Tibial nerve (tissue), 4 donors: ENCODE measurements around the gene ORC5. TPM values are rescaled to one million over a fixed set of nuclear protein-coding genes. Genes with fewer than 3 reads are reported as not detected.

Experiments used
- DNase-seq, 2 donors: peaks; one replicate each; pipeline ENCODE4 v3.0.0-alpha.2; 2019; ENCODE audit warnings: low spot score in 2 of 2
- H3K27ac ChIP-seq, 4 donors: fragments of 200-600 bp; sonication (generic) in 3 of 4; one replicate each; pipeline ENCODE4 v1.5.1; 2017 to 2019; ENCODE audit warnings: mild to moderate bottlenecking in 1 of 4
- H3K27me3 ChIP-seq, 2 donors: fragments of 200-600 bp; sonication (generic) in 1 of 2; one replicate each; pipeline versions ENCODE4 v1.5.1 to v1.6.0; 2017 to 2019
- H3K36me3 ChIP-seq, 3 donors: fragments of 200-600 bp; sonication (generic); one replicate each; pipeline ENCODE4 v1.5.1; 2018 to 2019
- H3K4me1 ChIP-seq, 4 donors: fragments of 200-600 bp; sonication (generic) in 3 of 4; one replicate each; pipeline ENCODE4 v1.5.1; 2017 to 2019
- H3K4me3 ChIP-seq, 4 donors: fragments of 200-600 bp; sonication (generic) in 3 of 4; one replicate each; pipeline ENCODE4 v1.5.1; 2017 to 2019; ENCODE audit warnings: mild to moderate bottlenecking in 1 of 4, moderate library complexity in 1 of 4
- H3K9me3 ChIP-seq, 4 donors: fragments of 200-600 bp; sonication (generic) in 3 of 4; one replicate each; pipeline ENCODE4 v1.5.1; 2017 to 2019
- EP300 ChIP-seq, 2 donors: sonication (generic); formaldehyde crosslinking; IDR thresholded peaks; one replicate each; pipeline ENCODE4 v1.6.1; 2017; ENCODE audit warnings: antibody characterized with exemption in 2 of 2, mild to moderate bottlenecking in 1 of 2
- POLR2A ChIP-seq, 2 donors: fragments of 450-650 bp; IDR thresholded peaks; one replicate each; pipeline ENCODE4 v1.6.1; 2017; ENCODE audit warnings: antibody characterized with exemption in 2 of 2, mild to moderate bottlenecking in 2 of 2, moderate library complexity in 2 of 2
- WGBS, 2 donors: methylation state at CpG; one replicate each; pipeline ENCODE4 v1.1.5; 2018; 5-methylcytosine and 5-hydroxymethylcytosine counted together
- total RNA-seq, 4 donors: library from RNA; depleted of rRNA; stranded (reverse); fragments of >200 nt; gene quantifications; one replicate each; pipeline ENCODE4 v1.1.0, GENCODE V29; 2016
- TF ChIP-seq, protein P1 (sequence below), 5 experiments: fragments of 200-600 bp in 3 of 5; fragments of 450-650 bp in 2 of 5; sonication (generic) in 3 of 5; IDR thresholded peaks; one replicate each; pipeline ENCODE4 v1.5.1; 2016 to 2019; ENCODE audit warnings: antibody characterized with exemption in 5 of 5, mild to moderate bottlenecking in 3 of 5, moderate library complexity in 2 of 5

The ORC5 gene
- total RNA-seq, 4 donors from 2014 or later, result 12.4 to 31.0 (median 26.8) TPM

GRCh38 chr7:104156842-104157277 is 51.0 kb downstream of the ORC5 start:
- Histone ChIP-seq H3K4me1 (peaks cover 0 to 4% (median 0%) of the 10 kb centered on the region in 4 donors), H3K4me3 (no peak overlapping the region), H3K27ac (no peak overlapping the region), H3K9me3 (no peaks in the 10 kb centered on the region), H3K36me3 (no peaks in the 10 kb centered on the region), H3K27me3 (no peaks in the 10 kb centered on the region)
- DNase-seq, result no peak
- 15 to 16% methylated on average over 2 of the region's 2 CpGs for WGBS, 2 donors
- no peak for TF ChIP-seq POLR2A (IDR thresholded peaks at IDR 0.05)
- TF ChIP-seq, protein P1, sequence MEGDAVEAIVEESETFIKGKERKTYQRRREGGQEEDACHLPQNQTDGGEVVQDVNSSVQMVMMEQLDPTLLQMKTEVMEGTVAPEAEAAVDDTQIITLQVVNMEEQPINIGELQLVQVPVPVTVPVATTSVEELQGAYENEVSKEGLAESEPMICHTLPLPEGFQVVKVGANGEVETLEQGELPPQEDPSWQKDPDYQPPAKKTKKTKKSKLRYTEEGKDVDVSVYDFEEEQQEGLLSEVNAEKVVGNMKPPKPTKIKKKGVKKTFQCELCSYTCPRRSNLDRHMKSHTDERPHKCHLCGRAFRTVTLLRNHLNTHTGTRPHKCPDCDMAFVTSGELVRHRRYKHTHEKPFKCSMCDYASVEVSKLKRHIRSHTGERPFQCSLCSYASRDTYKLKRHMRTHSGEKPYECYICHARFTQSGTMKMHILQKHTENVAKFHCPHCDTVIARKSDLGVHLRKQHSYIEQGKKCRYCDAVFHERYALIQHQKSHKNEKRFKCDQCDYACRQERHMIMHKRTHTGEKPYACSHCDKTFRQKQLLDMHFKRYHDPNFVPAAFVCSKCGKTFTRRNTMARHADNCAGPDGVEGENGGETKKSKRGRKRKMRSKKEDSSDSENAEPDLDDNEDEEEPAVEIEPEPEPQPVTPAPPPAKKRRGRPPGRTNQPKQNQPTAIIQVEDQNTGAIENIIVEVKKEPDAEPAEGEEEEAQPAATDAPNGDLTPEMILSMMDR (IDR thresholded peaks at IDR 0.05), result peak in 4 of 5 experiments; percentile 36 to 55 (median 48)

DNA sequence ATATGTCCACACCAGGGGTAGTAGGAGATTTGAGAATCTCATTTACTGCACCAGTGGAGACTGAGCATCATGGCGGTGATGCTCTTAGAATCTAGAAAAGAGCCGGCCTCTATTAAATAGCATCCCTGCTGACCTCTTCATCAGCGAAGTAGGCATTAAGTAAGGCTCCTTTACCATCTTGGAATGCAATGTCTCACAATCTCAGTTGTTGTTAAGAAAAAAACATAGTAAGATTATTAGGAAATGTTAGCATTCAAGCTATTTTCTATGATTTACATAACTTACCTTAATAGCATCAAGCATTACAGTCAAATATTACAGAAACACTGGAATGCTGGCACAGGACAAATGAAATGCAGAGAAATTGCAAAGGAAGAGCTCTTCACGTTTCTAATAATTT is 54.5 kb downstream of the ORC5 start:
- TF ChIP-seq POLR2A (IDR thresholded peaks at IDR 0.05), result no peak
- TF ChIP-seq, protein P1 (IDR thresholded peaks at IDR 0.05), result no peak
- TF ChIP-seq EP300 (IDR thresholded peaks at IDR 0.05), result no peak
- H3K4me3 ChIP-seq, result no peak overlapping the region
- H3K27ac ChIP-seq, result no peak overlapping the region
- DNase-seq, result no peak
- peaks cover 0 to 4% (median 0%) of the 10 kb centered on the region in 4 donors for H3K4me1 ChIP-seq
- 66 to 70% methylated on average over 4 of the region's 4 CpGs for WGBS, 2 donors
- no peaks in the 10 kb centered on the region for H3K27me3 ChIP-seq
- peaks cover 0 to 4% (median 0%) of the 10 kb centered on the region in 3 donors for H3K36me3 ChIP-seq
- no peaks in the 10 kb centered on the region for H3K9me3 ChIP-seq

DNA sequence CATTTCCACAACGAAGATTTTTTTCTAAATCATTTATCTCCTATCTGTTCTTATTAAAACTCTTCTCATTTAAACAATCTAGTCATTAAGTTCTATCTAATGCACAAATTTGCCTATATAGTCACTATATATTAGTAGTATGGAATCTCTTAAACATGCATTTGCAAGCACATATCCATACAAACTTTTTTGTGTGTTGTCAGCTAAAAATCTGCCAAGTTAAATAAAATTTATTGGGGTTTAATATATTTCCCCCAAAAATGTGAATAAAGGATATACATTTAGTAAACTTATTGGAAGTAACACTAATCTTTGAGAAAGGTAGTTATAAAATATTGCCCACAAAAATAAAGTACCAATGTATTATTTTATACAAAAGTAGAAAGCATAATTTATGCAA is 55.3 kb downstream of the ORC5 start:
- Histone ChIP-seq H3K9me3 (no peaks in the 10 kb centered on the region), H3K27me3 (no peaks in the 10 kb centered on the region), H3K4me3 (no peak overlapping the region), H3K4me1 (peaks cover 0 to 4% (median 0%) of the 10 kb centered on the region in 4 donors), H3K36me3 (peaks cover 0 to 4% (median 0%) of the 10 kb centered on the region in 3 donors), H3K27ac (no peak overlapping the region)
- no peak for DNase-seq
- TF ChIP-seq, protein P1 (IDR thresholded peaks at IDR 0.05), result no peak
- TF ChIP-seq EP300 (IDR thresholded peaks at IDR 0.05) (no peak), POLR2A (IDR thresholded peaks at IDR 0.05) (no peak)
- WGBS, 2 donors, result 88 to 90% methylated on average over 1 of the region's 1 CpG

DNA sequence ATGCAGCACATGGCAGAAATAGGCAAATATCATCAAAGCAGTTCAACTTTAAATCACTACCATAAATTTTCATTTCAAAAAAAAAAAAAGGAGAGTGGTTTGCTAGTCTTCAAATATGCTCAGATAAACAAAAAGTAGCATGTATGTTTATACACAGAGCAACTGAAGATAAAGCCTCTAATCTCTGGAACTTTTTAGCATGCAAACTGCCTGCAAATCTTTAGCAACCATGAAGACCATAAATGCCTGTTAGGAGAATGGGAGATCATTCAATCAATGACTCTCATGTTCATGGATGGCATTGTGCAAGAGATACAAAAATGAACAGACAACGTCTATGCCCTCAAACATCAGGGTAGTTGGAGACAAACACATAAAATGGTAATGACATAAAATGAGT is 57.3 kb downstream of the ORC5 start:
- whole genome bisulfite sequencing, 2 donors, result 59 to 65% methylated on average over 1 of the region's 1 CpG
- Histone ChIP-seq H3K4me1 (no peaks in the 10 kb centered on the region), H3K27me3 (no peaks in the 10 kb centered on the region), H3K4me3 (no peak overlapping the region), H3K9me3 (no peaks in the 10 kb centered on the region), H3K27ac (no peak overlapping the region), H3K36me3 (peaks cover 0 to 10% (median 0%) of the 10 kb centered on the region in 3 donors)
- TF ChIP-seq, protein P1 (IDR thresholded peaks at IDR 0.05), result no peak
- TF ChIP-seq EP300 (IDR thresholded peaks at IDR 0.05), result no peak
- no peak for TF ChIP-seq POLR2A (IDR thresholded peaks at IDR 0.05)
- DNase-seq, result no peak

DNA sequence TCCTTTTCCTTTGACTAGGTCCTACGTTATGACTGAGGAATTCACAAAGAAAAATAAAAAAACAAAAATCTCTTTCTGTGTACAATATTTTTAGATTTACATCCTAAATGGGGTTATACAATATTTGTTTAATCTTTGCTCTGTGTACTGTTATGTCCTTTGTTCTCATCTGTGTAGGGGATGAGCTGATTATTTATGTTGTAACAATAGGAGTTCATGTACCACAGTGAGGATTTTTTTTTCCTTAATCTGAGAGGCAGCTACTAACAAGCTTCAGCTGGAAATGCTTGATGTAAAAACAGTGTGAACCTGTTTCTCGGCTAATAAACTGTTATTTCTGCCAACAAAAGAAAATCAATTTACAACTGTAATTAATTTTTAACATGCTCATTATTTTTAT is 58.0 kb downstream of the ORC5 start:
- Histone ChIP-seq H3K9me3 (no peaks in the 10 kb centered on the region), H3K4me3 (no peak overlapping the region), H3K4me1 (no peaks in the 10 kb centered on the region), H3K36me3 (peaks cover 0 to 13% (median 0%) of the 10 kb centered on the region in 3 donors), H3K27me3 (no peaks in the 10 kb centered on the region), H3K27ac (no peak overlapping the region)
- TF ChIP-seq EP300 (IDR thresholded peaks at IDR 0.05) (no peak), POLR2A (IDR thresholded peaks at IDR 0.05) (no peak)
- TF ChIP-seq, protein P1 (IDR thresholded peaks at IDR 0.05), result no peak
- 67 to 72% methylated on average over 2 of the region's 2 CpGs for WGBS, 2 donors
- DNase-seq, result no peak
